Calu3 (cell line): ENCODE data around the gene CELF5. TPM values are rescaled to one million over a fixed set of nuclear protein-coding genes. Genes with fewer than 3 reads are reported as not detected.

Source experiments
- BruUV-seq: library from RNA; stranded (reverse); fragments of 400-500 nt; replicated peaks from 2 replicates; lab custom pipeline; 2021; lab: Mats Ljungman, UMichigan
- CTCF ChIA-PET: fragments of 300-600 bp; sonication (Branson Sonifier 250); formaldehyde crosslinking; loops from one replicate; lab custom pipeline; 2022; ENCODE audit warnings: antibody characterized with exemption; lab: Charles Lee
- DNase-seq: peaks from one replicate; pipeline ENCODE4 v3.0.0; 2022
- H3K27ac Mint-ChIP-seq: one replicate; pipeline ENCODE4 v1.8.0; 2022; ENCODE audit warnings: mixed read lengths; ENCODE audit not compliant: unreplicated experiment
- H3K27me3 Mint-ChIP-seq: one replicate; pipeline ENCODE4 v1.8.0; 2022; ENCODE audit warnings: mixed read lengths; ENCODE audit not compliant: unreplicated experiment
- H3K36me3 Mint-ChIP-seq: one replicate; pipeline ENCODE4 v1.8.0; 2022; ENCODE audit warnings: mild to moderate bottlenecking, moderate library complexity, mixed read lengths; ENCODE audit not compliant: insufficient read depth, unreplicated experiment
- H3K4me1 Mint-ChIP-seq: one replicate; pipeline ENCODE4 v1.8.0; 2022; ENCODE audit warnings: mild to moderate bottlenecking, low read depth, mixed read lengths; ENCODE audit not compliant: unreplicated experiment
- H3K4me3 Mint-ChIP-seq: one replicate; pipeline ENCODE4 v1.8.0; 2022; ENCODE audit warnings: mild to moderate bottlenecking, low read depth, moderate library complexity, mixed read lengths; ENCODE audit not compliant: unreplicated experiment
- H3K9me3 Mint-ChIP-seq: one replicate; pipeline ENCODE4 v1.8.0; 2022; ENCODE audit warnings: low read depth, mixed read lengths; ENCODE audit not compliant: unreplicated experiment
- CTCF ChIP-seq: fragments of 200-600 bp; IDR thresholded peaks from one replicate; pipeline ENCODE4 v1.8.0; 2022; ENCODE audit warnings: antibody characterized with exemption; ENCODE audit not compliant: unreplicated experiment
- intact Hi-C: fragments of 100-400 bp; cut with micrococcal nuclease; formaldehyde crosslinking; loops from one replicate; pipeline ENCODE4 v1.10.0; 2022; ENCODE audit not compliant: unreplicated experiment
- total RNA-seq: library from RNA; stranded (reverse); gene quantifications from 2 replicates; pipeline ENCODE4 v1.2.3, GENCODE V29; 2022

The CELF5 gene
- total RNA-seq, 1 experiment from 2014 or later, result 0.40 TPM

GRCh38 chr19:3257071-3257470 is 32.6 kb downstream of the CELF5 start:
- no peak overlapping the region for H3K4me3 Mint-ChIP-seq
- no peak for TF ChIP-seq CTCF
- no peaks in the 10 kb centered on the region for H3K9me3 Mint-ChIP-seq
- no peak for DNase-seq
- no TSS peak for BruUV-seq
- no peaks in the 10 kb centered on the region for H3K36me3 Mint-ChIP-seq
- CTCF ChIA-PET, result no interaction called here
- intact Hi-C loops, result no loop called here
- peaks cover 58% of the 10 kb centered on the region for H3K27me3 Mint-ChIP-seq
- H3K27ac Mint-ChIP-seq, result no peak overlapping the region
- no peaks in the 10 kb centered on the region for H3K4me1 Mint-ChIP-seq

GRCh38 chr19:3262362-3262761 is 37.9 kb downstream of the CELF5 start:
- CTCF ChIA-PET, result interaction anchor here (1.4 kb wide), 1 partner anchor 11 kb away, joined by 3 read pairs; no protein-coding TSS in a partner anchor
- DNase-seq, result no peak

GRCh38 chr19:3263866-3264265 is 39.4 kb downstream of the CELF5 start:
- Mint-ChIP-seq H3K36me3 (peaks cover 6% of the 10 kb centered on the region), H3K4me3 (no peak overlapping the region), H3K4me1 (no peaks in the 10 kb centered on the region), H3K9me3 (no peaks in the 10 kb centered on the region), H3K27ac (no peak overlapping the region), H3K27me3 (peaks cover 46% of the 10 kb centered on the region)
- CTCF ChIA-PET, result no interaction called here
- no peak for DNase-seq
- no TSS peak for BruUV-seq
- TF ChIP-seq CTCF, result no peak
- intact Hi-C loops, result no loop called here

More at GRCh38 chr19:3262362-3262761, 37.9 kb downstream of the CELF5 start:
- no peak for TF ChIP-seq CTCF
- Mint-ChIP-seq H3K4me3 (no peak overlapping the region), H3K4me1 (no peaks in the 10 kb centered on the region), H3K27ac (no peak overlapping the region), H3K36me3 (no peaks in the 10 kb centered on the region), H3K27me3 (peaks cover 37% of the 10 kb centered on the region), H3K9me3 (no peaks in the 10 kb centered on the region)
- intact Hi-C loops, result no loop called here
- no TSS peak for BruUV-seq

- Mint-ChIP-seq H3K27me3 (peaks cover 49% of the 10 kb centered on the region), H3K9me3 (no peaks in the 10 kb centered on the region), H3K4me1 (no peaks in the 10 kb centered on the region), H3K27ac (no peak overlapping the region), H3K36me3 (peaks cover 6% of the 10 kb centered on the region), H3K4me3 (no peak overlapping the region)
- intact Hi-C loops, result no loop called here
- CTCF ChIA-PET, result interaction anchor here (0.8 kb wide), 1 partner anchor 220 kb away, joined by 3 read pairs; no protein-coding TSS in a partner anchor
- no peak for DNase-seq
- no peak for TF ChIP-seq CTCF
- BruUV-seq, result no TSS peak
Observed at GRCh38 chr19:3265432-3265831, 41.0 kb downstream of the CELF5 start.
